MG63 (cell line): ENCODE results near the gene LCA5L. TPM values are rescaled to one million over a fixed set of nuclear protein-coding genes. Genes with fewer than 3 reads are reported as not detected.
"Not testable (repeated sequence)": the region's sequence is repeated elsewhere in the genome, so short reads cannot be mapped to it uniquely, and the experiment has no call there.

ENCODE experiments used
- DNase-seq: peaks from one replicate; pipeline ENCODE4 v3.0.0-alpha.2; 2020
- H3K27me3 ChIP-seq: fragments of 250-450 bp; sonication (Bioruptor Pico); 2 replicates; pipeline ENCODE4 v1.5.1; 2020; ENCODE audit warnings: mild to moderate bottlenecking, moderate library complexity
- H3K36me3 ChIP-seq: fragments of 250-450 bp; sonication (Bioruptor Pico); 2 replicates; pipeline ENCODE4 v1.5.1; 2020; ENCODE audit warnings: mild to moderate bottlenecking, moderate library complexity
- H3K4me3 ChIP-seq: fragments of 250-450 bp; sonication (Bioruptor Pico); 2 replicates; pipeline ENCODE4 v1.5.1; 2020; ENCODE audit warnings: mild to moderate bottlenecking, moderate library complexity
- H3K9me3 ChIP-seq: fragments of 250-450 bp; sonication (Bioruptor Pico); 2 replicates; pipeline ENCODE4 v1.5.1; 2020; ENCODE audit warnings: mild to moderate bottlenecking, moderate library complexity
- total RNA-seq: library from RNA; depleted of rRNA; stranded (reverse); fragments of >200 nt; shearing (Covaris generic); gene quantifications from 2 replicates; pipeline ENCODE4 v1.2.3, GENCODE V29; 2014; ENCODE audit warnings: low replicate concordance

Gene LCA5L
- total RNA-seq, 1 experiment from 2014 or later = 0.59 TPM

GRCh38 chr21:39422527-39423241 is 22.9 kb downstream of the LCA5L start:
- no peaks in the 10 kb centered on the region for H3K9me3 ChIP-seq
- no peaks in the 10 kb centered on the region for H3K36me3 ChIP-seq
- no peak overlapping the region for H3K4me3 ChIP-seq
- H3K27me3 ChIP-seq = no peaks in the 10 kb centered on the region
- DNase-seq = no peak

GRCh38 chr21:39419204-39419603 is 26.4 kb downstream of the LCA5L start:
- not testable (repeated sequence) for H3K27me3 ChIP-seq, H3K4me3 ChIP-seq, DNase-seq, H3K9me3 ChIP-seq, H3K36me3 ChIP-seq

GRCh38 chr21:39406065-39406464 is 39.5 kb downstream of the LCA5L start:
- no peak overlapping the region for H3K4me3 ChIP-seq
- no peaks in the 10 kb centered on the region for H3K27me3 ChIP-seq
- DNase-seq = no peak
- peaks cover 32% of the 10 kb centered on the region for H3K36me3 ChIP-seq
- peaks cover 6% of the 10 kb centered on the region; the same call in 1 of the 2 replicates for H3K9me3 ChIP-seq

GRCh38 chr21:39400173-39400572 is 45.4 kb downstream of the LCA5L start:
- Histone ChIP-seq H3K36me3 (peaks cover 26% of the 10 kb centered on the region), H3K9me3 (no peaks in the 10 kb centered on the region; the same call in 1 of the 2 replicates), H3K27me3 (no peaks in the 10 kb centered on the region), H3K4me3 (no peak overlapping the region)
- no peak for DNase-seq

GRCh38 chr21:39397646-39398385 is 47.8 kb downstream of the LCA5L start:
- no peak for DNase-seq
- H3K4me3 ChIP-seq = no peak overlapping the region
- H3K9me3 ChIP-seq = no peaks in the 10 kb centered on the region
- H3K27me3 ChIP-seq = no peaks in the 10 kb centered on the region
- peaks cover 34% of the 10 kb centered on the region for H3K36me3 ChIP-seq

- no peak for DNase-seq
- Histone ChIP-seq H3K9me3 (no peaks in the 10 kb centered on the region), H3K36me3 (peaks cover 50% of the 10 kb centered on the region), H3K27me3 (no peaks in the 10 kb centered on the region), H3K4me3 (no peak overlapping the region)
Observed at GRCh38 chr21:39392981-39393380, 52.6 kb downstream of the LCA5L start.

- Histone ChIP-seq H3K4me3 (no peak overlapping the region), H3K27me3 (no peaks in the 10 kb centered on the region), H3K36me3 (peaks cover 34% of the 10 kb centered on the region), H3K9me3 (no peaks in the 10 kb centered on the region)
- no peak for DNase-seq
Observed at GRCh38 chr21:39390212-39390765, 55.3 kb downstream of the LCA5L start.

GRCh38 chr21:39388811-39389155 is 56.8 kb downstream of the LCA5L start:
- Histone ChIP-seq H3K36me3 (peaks cover 19% of the 10 kb centered on the region), H3K4me3 (peak overlapping the region; percentile 57), H3K27me3 (no peaks in the 10 kb centered on the region), H3K9me3 (no peaks in the 10 kb centered on the region)
- no peak for DNase-seq

- Histone ChIP-seq H3K9me3 (no peaks in the 10 kb centered on the region), H3K4me3 (peak overlapping the region; percentile 57), H3K27me3 (no peaks in the 10 kb centered on the region), H3K36me3 (peaks cover 16% of the 10 kb centered on the region)
- peak; percentile 90 for DNase-seq
Observed at GRCh38 chr21:39388038-39388810, 57.4 kb downstream of the LCA5L start.

- Histone ChIP-seq H3K4me3 (peak overlapping the region; percentile 57), H3K36me3 (peaks cover 16% of the 10 kb centered on the region), H3K27me3 (no peaks in the 10 kb centered on the region), H3K9me3 (no peaks in the 10 kb centered on the region)
- peak; percentile 93 for DNase-seq
Observed at GRCh38 chr21:39387461-39388037, 58.0 kb downstream of the LCA5L start.

- Histone ChIP-seq H3K4me3 (peak overlapping the region; percentile 57), H3K36me3 (peaks cover 12% of the 10 kb centered on the region)
Observed at GRCh38 chr21:39386899-39387298, 58.7 kb downstream of the LCA5L start.

GRCh38 chr21:39386194-39386593 is 59.4 kb downstream of the LCA5L start:
- Histone ChIP-seq H3K27me3 (no peaks in the 10 kb centered on the region), H3K9me3 (no peaks in the 10 kb centered on the region), H3K36me3 (peaks cover 8% of the 10 kb centered on the region), H3K4me3 (peak overlapping the region; percentile 35)
- DNase-seq = peak; percentile 83

More at GRCh38 chr21:39386899-39387298, 58.7 kb downstream of the LCA5L start:
- no peak for DNase-seq
- Histone ChIP-seq H3K27me3 (no peaks in the 10 kb centered on the region), H3K9me3 (no peaks in the 10 kb centered on the region)

- peak; percentile 84 for DNase-seq
- no peaks in the 10 kb centered on the region for H3K9me3 ChIP-seq
- no peaks in the 10 kb centered on the region for H3K27me3 ChIP-seq
- peak overlapping the region; percentile 35 for H3K4me3 ChIP-seq
- peaks cover 6% of the 10 kb centered on the region for H3K36me3 ChIP-seq
Observed at GRCh38 chr21:39385299-39386145, 60.1 kb downstream of the LCA5L start.

GRCh38 chr21:39384674-39385298 is 60.8 kb downstream of the LCA5L start:
- DNase-seq = no peak

GRCh38 chr21:39382096-39382495 is 63.5 kb downstream of the LCA5L start:
- DNase-seq = not testable (repeated sequence)

More at GRCh38 chr21:39384674-39385298, 60.8 kb downstream of the LCA5L start:
- H3K27me3 ChIP-seq = no peaks in the 10 kb centered on the region
- H3K36me3 ChIP-seq = peaks cover 3% of the 10 kb centered on the region
- no peak overlapping the region for H3K4me3 ChIP-seq
- no peaks in the 10 kb centered on the region for H3K9me3 ChIP-seq

More at GRCh38 chr21:39382096-39382495, 63.5 kb downstream of the LCA5L start:
- H3K27me3 ChIP-seq, H3K9me3 ChIP-seq, H3K4me3 ChIP-seq, H3K36me3 ChIP-seq: not testable (repeated sequence)
